GM12864 (cell line): Measurements from ENCODE around the gene TAF11L10.
"Not testable (repeated sequence)": the region's sequence is repeated elsewhere in the genome, so short reads cannot be mapped to it uniquely, and the experiment has no call there.

ENCODE experiments used
- DNase-seq: peaks from one replicate; pipeline ENCODE4 v3.0.0-alpha.2; 2011; ENCODE audit warnings: low read depth
- H3K4me3 ChIP-seq: 2 replicates; pipeline ENCODE4 v1.5.1; 2011; ENCODE audit warnings: mild to moderate bottlenecking, low read depth, low read length, control low read depth
- CTCF ChIP-seq: IDR thresholded peaks from 2 replicates; pipeline ENCODE4 v1.5.1; 2011; ENCODE audit warnings: low read depth, mild to moderate bottlenecking, moderate library complexity, low read length, control low read depth, inconsistent platforms; ENCODE audit errors: missing control alignments

The TAF11L10 gene

GRCh38 chr5:17604951-17605350, 7.3 kb upstream of the TAF11L10 start:
- no peak for DNase-seq
- H3K4me3 ChIP-seq, result no peak overlapping the region
- no peak for TF ChIP-seq CTCF

- H3K4me3 ChIP-seq, DNase-seq: not testable (repeated sequence)
Observed at GRCh38 chr5:17603880-17604279, 6.3 kb upstream of the TAF11L10 start, which contains the start of gene TAF11L11. Gene TAF11L11 (plus strand): TSS chr5:17604183.

- DNase-seq, H3K4me3 ChIP-seq: not testable (repeated sequence)
Observed at GRCh38 chr5:17594255-17594654, 3.4 kb downstream of the TAF11L10 start, which contains the start of gene TAF11L9. Gene TAF11L9 (minus strand): TSS chr5:17594394.

- H3K4me3 ChIP-seq, DNase-seq: not testable (repeated sequence)
Observed at GRCh38 chr5:17590860-17591259, 6.8 kb downstream of the TAF11L10 start, which contains the start of gene TAF11L8. Gene TAF11L8 (minus strand): TSS chr5:17590960.

- not testable (repeated sequence) for H3K4me3 ChIP-seq, DNase-seq
Observed at GRCh38 chr5:17585658-17586057, 12.0 kb downstream of the TAF11L10 start, which contains the start of gene TAF11L7. Gene TAF11L7 (minus strand): TSS chr5:17585758.
